GM12878 (cell line): ENCODE measurements around the gene DLGAP3. TPM values are rescaled to one million over a fixed set of nuclear protein-coding genes. Genes with fewer than 3 reads are reported as not detected.

Experiments used
- ATAC-seq: fragments of 200-7000 bp; cut with Tn5 transposase; 3 replicates; pipeline ENCODE4 v1.9.1; 2020; ENCODE audit warnings: mild to moderate bottlenecking, moderate library complexity
- BruUV-seq: library from RNA; stranded (reverse); fragments of 400-500 nt; replicated peaks from 2 replicates; lab custom pipeline; 2021; lab: Mats Ljungman, UMichigan
- CTCF ChIA-PET: fragments of 300-600 bp; sonication (Branson Sonifier 250); formaldehyde crosslinking; extraction: SDS; loops from one replicate; lab custom pipeline; 2021; ENCODE audit warnings: inconsistent platforms; lab: Yijun Ruan, JAX
- POLR2A ChIA-PET: fragments of 350-600 bp; formaldehyde crosslinking; extraction: SDS; loops from one replicate; lab custom pipeline; 2021; ENCODE audit warnings: inconsistent platforms; lab: Charles Lee
- RAD21 ChIA-PET: fragments of 300-600 bp; sonication (Branson Sonifier 250); formaldehyde crosslinking; loops from one replicate; lab custom pipeline; 2023; ENCODE audit warnings: antibody characterized with exemption; ENCODE audit not compliant: unreplicated experiment; lab: Charles Lee
- SMC1A ChIA-PET: fragments of 300-600 bp; sonication (Branson Sonifier 250); formaldehyde crosslinking; loops from one replicate; lab custom pipeline; 2023; ENCODE audit not compliant: unreplicated experiment, uncharacterized antibody; lab: Charles Lee
- DNase-seq: peaks from one replicate; pipeline ENCODE4 v3.0.0-alpha.2; 2011; ENCODE audit warnings: low read depth, low spot score
- FAIRE-seq: peaks from 3 replicates; lab custom pipeline; 2011; peaks lifted over from hg19 to GRCh38; lab: Jason Lieb, UNC
- H2AFZ ChIP-seq: 2 replicates; pipeline ENCODE4 v1.6.0; 2011; ENCODE audit warnings: low read depth, low read length, control low read depth; ENCODE audit not compliant: control insufficient read depth
- H3K27ac ChIP-seq: 2 replicates; pipeline ENCODE4 v1.5.1; 2011; ENCODE audit warnings: control low read depth; ENCODE audit not compliant: control insufficient read depth, insufficient read depth
- H3K27me3 ChIP-seq, 2 experiments: replicated peaks in 1 of 2; 2 replicates each; pipeline versions ENCODE4 v1.6.0 to v1.6.1; 2011; ENCODE audit warnings: low read length in 1 of 2; ENCODE audit not compliant: control insufficient read depth in 2 of 2, insufficient read depth in 2 of 2
- H3K36me3 ChIP-seq, 2 experiments: 2 replicates each; pipeline ENCODE4 v1.5.1; 2011; ENCODE audit warnings: low read length in 1 of 2; ENCODE audit not compliant: control insufficient read depth in 2 of 2, insufficient read depth in 2 of 2
- H3K4me1 ChIP-seq: 2 replicates; pipeline ENCODE4 v1.6.1; 2011; ENCODE audit warnings: mild to moderate bottlenecking, low read length, moderate library complexity, mixed read lengths; ENCODE audit not compliant: control insufficient read depth, insufficient read depth
- H3K4me2 ChIP-seq: 2 replicates; pipeline ENCODE4 v1.6.0; 2011; ENCODE audit warnings: control low read depth; ENCODE audit not compliant: control insufficient read depth, insufficient read depth
- H3K4me3 ChIP-seq: fragments of 200-600 bp; sonication (generic); 2 replicates; pipeline ENCODE4 v1.5.1; 2016
- H3K79me2 ChIP-seq: 2 replicates; pipeline ENCODE4 v1.6.0; 2011; ENCODE audit warnings: low read length; ENCODE audit not compliant: control insufficient read depth, insufficient read depth
- H3K9ac ChIP-seq: 2 replicates; pipeline ENCODE4 v1.8.0; 2011; ENCODE audit warnings: low read length, control low read depth, mixed read lengths; ENCODE audit not compliant: control insufficient read depth, insufficient read depth
- H3K9me3 ChIP-seq: replicated peaks from 3 replicates; pipeline ENCODE4 v1.5.1; 2011; ENCODE audit warnings: mild to moderate bottlenecking, low read length; ENCODE audit not compliant: control insufficient read depth, insufficient read depth
- H4K20me1 ChIP-seq: 2 replicates; pipeline ENCODE4 v1.6.0; 2011; ENCODE audit not compliant: control insufficient read depth, insufficient read depth
- FOS ChIP-seq: IDR thresholded peaks from 3 replicates; pipeline ENCODE4 v1.6.1; 2011; ENCODE audit warnings: borderline replicate concordance; ENCODE audit not compliant: insufficient read length; ENCODE audit errors: extremely low read depth
- JUND ChIP-seq: IDR thresholded peaks from 2 replicates; pipeline ENCODE4 v1.6.1; 2012; ENCODE audit warnings: low read depth, mild to moderate bottlenecking, low read length, improper control_type of control experiment, moderate library complexity
- NR2F1 ChIP-seq: fragments of 450-650 bp; conservative IDR thresholded peaks from 2 replicates; pipeline ENCODE4 v1.6.1; 2017; ENCODE audit warnings: mild to moderate bottlenecking
- NRF1 ChIP-seq: conservative IDR thresholded peaks from 2 replicates; pipeline ENCODE4 v1.6.1; 2011; ENCODE audit warnings: mild to moderate bottlenecking, low read depth, low read length, improper control_type of control experiment
- WRNIP1 ChIP-seq: IDR thresholded peaks from 2 replicates; pipeline ENCODE4 v1.6.1; 2011; ENCODE audit warnings: low read depth, low read length, improper control_type of control experiment, borderline replicate concordance
- ZNF274 ChIP-seq: IDR thresholded peaks from one replicate; pipeline ENCODE4 v1.8.0; 2011; ENCODE audit not compliant: insufficient read length, insufficient read depth
- WGBS: methylation state at CpG from one replicate; pipeline ENCODE4 v1.1.6; 2016; ENCODE audit warnings: low lambda C conversion rate; ENCODE audit not compliant: insufficient replicate concordance, insufficient coverage; ENCODE audit errors: missing lambda C conversion rate; 5-methylcytosine and 5-hydroxymethylcytosine counted together
- in situ Hi-C: fragments of 300-500 bp; cut with MboI; formaldehyde crosslinking; loops from 9 replicates; pipeline ENCODE4 v1.14.3; 2018; ENCODE audit warnings: mixed read lengths
- intact Hi-C: fragments of 100-400 bp; cut with micrococcal nuclease; formaldehyde crosslinking; loops from one replicate; pipeline ENCODE4 v1.14.2; 2022; ENCODE audit not compliant: unreplicated experiment
- polyA plus RNA-seq, 11 experiments: library from polyadenylated mRNA; depleted of rRNA in 4 of 11; unstranded in 6 of 11; stranded (reverse) in 5 of 11; fragments of >200 nt; fragmentation: Nextera tagmentation in 4 of 11; fragmentation: Illumina TruSeq in 1 of 11; extraction: Ambion mirVana in 4 of 11; extraction: Trizol in 1 of 11; gene quantifications; 1 replicate in 1 of 11; 2 replicates in 10 of 11; pipeline versions ENCODE4 v1.2.1 to v1.2.3, GENCODE V29; 2011 to 2016; ENCODE audit warnings: inconsistent platforms in 2 of 11, missing spikeins in 2 of 11, low read depth in 1 of 11
- total RNA-seq, 4 experiments: library from RNA; depleted of rRNA in 3 of 4; stranded (reverse); fragments of >200 nt in 3 of 4; fragmentation: Illumina TruSeq in 1 of 4; extraction: Trizol in 1 of 4; gene quantifications; 2 replicates each; pipeline versions ENCODE4 v1.2.1 to v1.2.3, GENCODE V29; 2013 to 2021
- TF ChIP-seq, protein P1 (sequence below): IDR thresholded peaks from 2 replicates; pipeline ENCODE4 v1.6.1; 2011; ENCODE audit warnings: borderline replicate concordance, low read depth, mild to moderate bottlenecking, moderate library complexity, mixed read lengths, low read length; ENCODE audit not compliant: insufficient read depth; ENCODE audit errors: extremely low read length

DLGAP3 gene
- total and polyA plus RNA-seq, 10 of the 15 experiments (the other 5 are each of a cell fraction or from before 2014, with no cell fraction given) = 0.03 to 0.15 (median 0.08) TPM; not detected in 4

DNA sequence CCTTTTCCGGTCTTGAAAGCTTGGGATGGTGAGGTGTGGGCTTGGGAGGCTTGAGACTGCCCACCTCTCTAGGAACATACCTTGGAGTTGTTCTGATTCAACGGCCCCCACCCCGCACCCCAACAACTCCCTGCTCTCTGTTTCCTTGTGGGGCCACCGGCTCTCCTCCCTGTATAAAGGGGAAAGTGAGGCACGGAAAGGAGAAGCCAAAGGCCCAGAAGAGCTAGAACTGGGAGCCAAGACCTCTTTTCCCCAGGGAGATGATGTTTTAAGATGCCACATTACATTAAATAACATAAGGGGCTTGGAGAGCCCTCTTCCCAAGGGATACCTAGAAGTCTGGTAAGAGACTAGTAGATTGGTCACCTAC is 1.2 kb upstream of the DLGAP3 start:
- H3K4me3 ChIP-seq = no peak overlapping the region
- FAIRE-seq (no peak), ATAC-seq (no peak), DNase-seq (no peak)
- no peak overlapping the region for H2AFZ ChIP-seq
- no peak for TF ChIP-seq NR2F1
- no peak for TF ChIP-seq JUND
- no peak for TF ChIP-seq WRNIP1
- no peak for TF ChIP-seq FOS
- TF ChIP-seq, protein P1, sequence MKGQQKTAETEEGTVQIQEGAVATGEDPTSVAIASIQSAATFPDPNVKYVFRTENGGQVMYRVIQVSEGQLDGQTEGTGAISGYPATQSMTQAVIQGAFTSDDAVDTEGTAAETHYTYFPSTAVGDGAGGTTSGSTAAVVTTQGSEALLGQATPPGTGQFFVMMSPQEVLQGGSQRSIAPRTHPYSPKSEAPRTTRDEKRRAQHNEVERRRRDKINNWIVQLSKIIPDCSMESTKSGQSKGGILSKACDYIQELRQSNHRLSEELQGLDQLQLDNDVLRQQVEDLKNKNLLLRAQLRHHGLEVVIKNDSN = no peak
- no peak for TF ChIP-seq NRF1
- no peak for TF ChIP-seq ZNF274
- H3K79me2 ChIP-seq = no peaks in the 10 kb centered on the region
- peaks cover 8 to 9% of the 10 kb centered on the region in 2 experiments; a peak in 3 of 4 replicates for H3K27me3 ChIP-seq
- RAD21 ChIA-PET = no interaction called here
- H3K9me3 ChIP-seq = no peaks in the 10 kb centered on the region
- H3K27ac ChIP-seq = no peak overlapping the region
- H3K9ac ChIP-seq = no peak overlapping the region
- H3K36me3 ChIP-seq = no peaks in the 10 kb centered on the region
- H3K4me1 ChIP-seq = peaks cover 4% of the 10 kb centered on the region; the same call in 1 of the 2 replicates
- no peaks in the 10 kb centered on the region for H4K20me1 ChIP-seq
- no TSS peak for BruUV-seq
- SMC1A ChIA-PET = no interaction called here
- intact Hi-C loops = no loop called here
- POLR2A ChIA-PET = no interaction called here
- WGBS = 7% methylated on average over 5 of the region's 5 CpGs
- no peak overlapping the region for H3K4me2 ChIP-seq
- CTCF ChIA-PET = no interaction called here
- in situ Hi-C loops = no loop called here
